Vagina (tissue), 2 donors: Measurements from ENCODE around the gene VPS50.

ENCODE experiments used
- CTCF ChIP-seq, 3 experiments: fragments of 450-650 bp in 2 of 3; fragments of 200-600 bp in 1 of 3; sonication (generic) in 1 of 3; IDR thresholded peaks; one replicate each; pipeline ENCODE4 v1.5.1; 2017 to 2019; ENCODE audit warnings: antibody characterized with exemption in 3 of 3, mild to moderate bottlenecking in 2 of 3, moderate library complexity in 2 of 3
- POLR2A ChIP-seq, 2 donors: fragments of 450-650 bp; IDR thresholded peaks; one replicate each; pipeline ENCODE4 v1.6.1; 2017; ENCODE audit warnings: antibody characterized with exemption in 2 of 2, mild to moderate bottlenecking in 2 of 2, moderate library complexity in 2 of 2
- POLR2AphosphoS5 ChIP-seq, 2 donors: sonication (generic); formaldehyde crosslinking; IDR thresholded peaks; one replicate each; pipeline ENCODE4 v1.9.0; 2017; ENCODE audit warnings: antibody characterized with exemption in 2 of 2, mild to moderate bottlenecking in 2 of 2, low read depth in 1 of 2; ENCODE audit not compliant: insufficient read depth in 1 of 2

GRCh38 chr7:93293229-93293628 lies 61.1 kb downstream of the VPS50 start:
- TF ChIP-seq POLR2A (IDR thresholded peaks at IDR 0.05) (no peak), CTCF (IDR thresholded peaks at IDR 0.05) (no peak), POLR2AphosphoS5 (IDR thresholded peaks at IDR 0.05; ENCODE audit: insufficient read depth in 1 of 2, low read depth in 1 of 2) (no peak)
